GM12873 (cell line): ENCODE results near the gene HDAC11.

Experiments used
- CTCF ChIP-seq: IDR thresholded peaks from 2 replicates; pipeline ENCODE4 v1.5.1; 2012; ENCODE audit warnings: low read depth, mild to moderate bottlenecking, moderate library complexity, low read length, control low read depth; ENCODE audit not compliant: insufficient read depth; ENCODE audit errors: missing control alignments

HDAC11 gene

GRCh38 chr3:13547591-13548371 is 67.7 kb downstream of the HDAC11 start:
- no peak for TF ChIP-seq CTCF

- TF ChIP-seq CTCF: no peak
These were observed 68.9 kb downstream of the HDAC11 start, which contains the start of gene FBLN2 for GRCh38 chr3:13548696-13549622. Gene FBLN2, plus strand, starts transcription at chr3:13549125. Its CDS starts 21,231 bp downstream, at chr3:13570356.

GRCh38 chr3:13549623-13550422 is 69.7 kb downstream of the HDAC11 start:
- TF ChIP-seq CTCF: no peak

- TF ChIP-seq CTCF: no peak
These were observed 70.3 kb downstream of the HDAC11 start for GRCh38 chr3:13550423-13550690.

- no peak for TF ChIP-seq CTCF
These were observed 70.8 kb downstream of the HDAC11 start for GRCh38 chr3:13550791-13551360.

- no peak for TF ChIP-seq CTCF
These were observed 72.9 kb downstream of the HDAC11 start for GRCh38 chr3:13552857-13553652.
